Activated T-cell treated with anti-CD3 and anti-CD28 coated beads, Interleukin-2, amount 50 U/mL, for 48 hours (primary cell): ENCODE results near the gene ZNF791.
"Not testable (repeated sequence)": the region's sequence is repeated elsewhere in the genome, so short reads cannot be mapped to it uniquely, and the experiment has no call there.

ENCODE experiments used
- DNase-seq, 2 experiments: peaks; one replicate each; pipeline ENCODE4 v3.0.0-alpha.2; 2020

The ZNF791 gene

GRCh38 chr19:12636631-12637030 lies 25.9 kb downstream of the ZNF791 start:
- no peak for DNase-seq

- no peak for DNase-seq
These were observed 28.0 kb downstream of the ZNF791 start for GRCh38 chr19:12638611-12639182.

- DNase-seq = peak; percentile 93 to 95
These were observed 29.3 kb downstream of the ZNF791 start for GRCh38 chr19:12639901-12640613.

GRCh38 chr19:12641456-12641855 lies 30.7 kb downstream of the ZNF791 start:
- DNase-seq = no peak

GRCh38 chr19:12642506-12642905 lies 31.8 kb downstream of the ZNF791 start:
- DNase-seq = no peak

GRCh38 chr19:12643716-12644115 lies 33.0 kb downstream of the ZNF791 start:
- not testable (repeated sequence) for DNase-seq

GRCh38 chr19:12646551-12646950 lies 35.8 kb downstream of the ZNF791 start:
- DNase-seq = no peak

- DNase-seq = no peak
These were observed 36.3 kb downstream of the ZNF791 start for GRCh38 chr19:12647047-12647446.

- peak; percentile 66 to 75 for DNase-seq
These were observed 36.9 kb downstream of the ZNF791 start for GRCh38 chr19:12647490-12648071.

- DNase-seq = no peak
These were observed 37.4 kb downstream of the ZNF791 start for GRCh38 chr19:12648088-12648487.

- DNase-seq = no peak
These were observed 39.2 kb downstream of the ZNF791 start for GRCh38 chr19:12649941-12650340.

GRCh38 chr19:12652219-12652618 lies 41.5 kb downstream of the ZNF791 start:
- DNase-seq = no peak

- no peak for DNase-seq
These were observed 44.8 kb downstream of the ZNF791 start for GRCh38 chr19:12655546-12655945.

- peak; percentile 58 to 69 for DNase-seq
These were observed 46.3 kb downstream of the ZNF791 start for GRCh38 chr19:12656899-12657571.

- no peak for DNase-seq
These were observed 47.2 kb downstream of the ZNF791 start for GRCh38 chr19:12657966-12658365.

- no peak for DNase-seq
These were observed 50.3 kb downstream of the ZNF791 start for GRCh38 chr19:12660980-12661379.

- peak; percentile 40 to 49 for DNase-seq
These were observed 53.9 kb downstream of the ZNF791 start for GRCh38 chr19:12664406-12665280.

- peak; percentile 62 to 67 for DNase-seq
These were observed 54.5 kb downstream of the ZNF791 start for GRCh38 chr19:12665281-12665573.

- DNase-seq = peak; percentile 52 to 55
These were observed 55.0 kb downstream of the ZNF791 start for GRCh38 chr19:12665671-12666264.

- peak; percentile 86 to 91 for DNase-seq
These were observed 55.7 kb downstream of the ZNF791 start, which contains the start of the genes MAN2B1 and WDR83 for GRCh38 chr19:12666265-12667048. Gene MAN2B1, minus strand, starts transcription at chr19:12666742. Its CDS starts 41 bp downstream, at chr19:12666701. Gene WDR83, plus strand, starts transcription at chr19:12666807. Its CDS starts 2,984 bp downstream, at chr19:12669791.

- DNase-seq = no peak
These were observed 57.1 kb downstream of the ZNF791 start for GRCh38 chr19:12667731-12668302.
